ENCODE results near the gene TPPP2. TPM values are rescaled to one million over a fixed set of nuclear protein-coding genes. Genes with fewer than 3 reads are reported as not detected.

The TPPP2 gene
- total RNA-seq, 2 experiments from 2014 or later, result not detected

- ATAC-seq (ENCODE audit: poor library complexity), result peak; percentile 92
- H3K9me3 ChIP-seq (ENCODE audit: control insufficient read depth in 1 of 2, insufficient read depth in 1 of 2, low read length in 2 of 2), result no peaks in the 10 kb centered on the region
- Mint-ChIP-seq H3K9me3 (no peaks in the 10 kb centered on the region), H3K4me3 (peak within 1 kb of the TSS; percentile 90), H3K27me3 (no peaks in the 10 kb centered on the region), H3K4me1 (ENCODE audit: low read depth) (peaks cover 38% of the 10 kb centered on the region), H3K36me3 (ENCODE audit: low read depth) (peaks cover 51% of the 10 kb centered on the region), H3K27ac (peak within 1 kb of the TSS; percentile 92)
- no peaks in the 10 kb centered on the region for H3K27me3 ChIP-seq (ENCODE audit: control insufficient read depth in 1 of 2, insufficient read depth in 2 of 2, low read length in 2 of 2)
- H3K27ac ChIP-seq (ENCODE audit: low read depth in 1 of 2, low read length in 2 of 2), result peak within 1 kb of the TSS; percentile 59 to 73
- H3K36me3 ChIP-seq (ENCODE audit: insufficient read depth, low read length), result peaks cover 33% of the 10 kb centered on the region
- H3K4me3 ChIP-seq (ENCODE audit: low read length), result peak within 1 kb of the TSS; percentile 95
- CTCF ChIA-PET, result interaction anchor here (0.8 to 2.2 kb wide), 2 partner anchors 19 to 115 kb away, joined by 3 to 16 read pairs; no protein-coding TSS in a partner anchor
- intact Hi-C loops (cut with DNase I, micrococcal nuclease), result loop anchor here in 1 of 2 experiments (2.0 kb wide), 1 partner anchor 113 kb away; no protein-coding TSS in a partner anchor
- H3K4me1 ChIP-seq (ENCODE audit: insufficient read depth, low read length), result peaks cover 24% of the 10 kb centered on the region
- POLR2A ChIA-PET, result no interaction called here
- DNase-seq, result peak; percentile 72 to 95 (median 80)
- no peak for TF ChIP-seq CTCF (IDR thresholded peaks at IDR 0.05)
Observed at GRCh38 chr14:20989787-20990600, 40.0 kb upstream of the TPPP2 start, which contains the start of gene METTL17. METTL17 (plus strand) TSS chr14:20989980; CDS start chr14:20990003, 23 bp downstream.

GRCh38 chr14:20996521-20996920 lies 33.5 kb upstream of the TPPP2 start:
- TF ChIP-seq CTCF (IDR thresholded peaks at IDR 0.05), result no peak
- Histone ChIP-seq H3K27ac (ENCODE audit: low read depth in 1 of 2, low read length in 2 of 2) (no peak overlapping the region), H3K4me3 (ENCODE audit: low read length) (no peak overlapping the region), H3K9me3 (ENCODE audit: control insufficient read depth in 1 of 2, insufficient read depth in 1 of 2, low read length in 2 of 2) (no peaks in the 10 kb centered on the region), H3K27me3 (ENCODE audit: control insufficient read depth in 1 of 2, insufficient read depth in 2 of 2, low read length in 2 of 2) (no peaks in the 10 kb centered on the region), H3K36me3 (ENCODE audit: insufficient read depth, low read length) (peaks cover 57% of the 10 kb centered on the region), H3K4me1 (ENCODE audit: insufficient read depth, low read length) (peaks cover 2% of the 10 kb centered on the region)
- ChIA-PET POLR2A (interaction anchor here (0.9 kb wide), 1 partner anchor 14 kb away, joined by 4 read pairs; no protein-coding TSS in a partner anchor), CTCF (interaction anchor here (1.0 to 2.9 kb wide), 3 partner anchors 9 to 25 kb away, joined by 3 to 12 read pairs (median 9); no protein-coding TSS in a partner anchor)
- ATAC-seq (ENCODE audit: poor library complexity) (no peak), DNase-seq (no peak)
- intact Hi-C loops (cut with DNase I, micrococcal nuclease), result no loop called here
- no peak overlapping the region for H3K27ac Mint-ChIP-seq
- H3K4me1 Mint-ChIP-seq (ENCODE audit: low read depth), result peaks cover 41% of the 10 kb centered on the region
- H3K36me3 Mint-ChIP-seq (ENCODE audit: low read depth), result peaks cover 69% of the 10 kb centered on the region
- no peaks in the 10 kb centered on the region for H3K27me3 Mint-ChIP-seq
- no peaks in the 10 kb centered on the region for H3K9me3 Mint-ChIP-seq
- no peak overlapping the region for H3K4me3 Mint-ChIP-seq

- ATAC-seq (ENCODE audit: poor library complexity) (no peak), DNase-seq (no peak)
- Histone ChIP-seq H3K4me3 (ENCODE audit: low read length) (no peak overlapping the region), H3K27ac (ENCODE audit: low read depth in 1 of 2, low read length in 2 of 2) (no peak overlapping the region), H3K27me3 (ENCODE audit: control insufficient read depth in 1 of 2, insufficient read depth in 2 of 2, low read length in 2 of 2) (no peaks in the 10 kb centered on the region), H3K36me3 (ENCODE audit: insufficient read depth, low read length) (peaks cover 53% of the 10 kb centered on the region), H3K4me1 (ENCODE audit: insufficient read depth, low read length) (no peaks in the 10 kb centered on the region), H3K9me3 (ENCODE audit: control insufficient read depth in 1 of 2, insufficient read depth in 1 of 2, low read length in 2 of 2) (no peaks in the 10 kb centered on the region)
- ChIA-PET CTCF (interaction anchor here (0.9 to 2.7 kb wide), 3 partner anchors 9 to 26 kb away, joined by 3 to 12 read pairs (median 4); no protein-coding TSS in a partner anchor), POLR2A (interaction anchor here (0.6 to 0.9 kb wide), 3 partner anchors 13 to 74 kb away, joined by 3 to 4 read pairs (median 3); no protein-coding TSS in a partner anchor)
- intact Hi-C loops (cut with DNase I, micrococcal nuclease), result no loop called here
- Mint-ChIP-seq H3K27me3 (no peaks in the 10 kb centered on the region), H3K9me3 (no peaks in the 10 kb centered on the region), H3K36me3 (ENCODE audit: low read depth) (peaks cover 64% of the 10 kb centered on the region), H3K27ac (peak overlapping the region; percentile 8), H3K4me1 (ENCODE audit: low read depth) (peaks cover 36% of the 10 kb centered on the region), H3K4me3 (no peak overlapping the region)
- TF ChIP-seq CTCF (IDR thresholded peaks at IDR 0.05), result no peak
Observed at GRCh38 chr14:20997115-20997514, 32.9 kb upstream of the TPPP2 start.

Data from CD4-positive, alpha-beta T cell (primary cell).